Activated CD8-positive, alpha-beta memory T cell treated with anti-CD3 and anti-CD28 coated beads, Interleukin-2, amount 50 U/mL, for 24 hours (primary cell): ENCODE results near the gene HSBP1L1.

Source experiments
- DNase-seq: peaks from one replicate; pipeline ENCODE4 v3.0.0-alpha.2; 2020; ENCODE audit errors: extremely low read depth

Gene HSBP1L1

DNA sequence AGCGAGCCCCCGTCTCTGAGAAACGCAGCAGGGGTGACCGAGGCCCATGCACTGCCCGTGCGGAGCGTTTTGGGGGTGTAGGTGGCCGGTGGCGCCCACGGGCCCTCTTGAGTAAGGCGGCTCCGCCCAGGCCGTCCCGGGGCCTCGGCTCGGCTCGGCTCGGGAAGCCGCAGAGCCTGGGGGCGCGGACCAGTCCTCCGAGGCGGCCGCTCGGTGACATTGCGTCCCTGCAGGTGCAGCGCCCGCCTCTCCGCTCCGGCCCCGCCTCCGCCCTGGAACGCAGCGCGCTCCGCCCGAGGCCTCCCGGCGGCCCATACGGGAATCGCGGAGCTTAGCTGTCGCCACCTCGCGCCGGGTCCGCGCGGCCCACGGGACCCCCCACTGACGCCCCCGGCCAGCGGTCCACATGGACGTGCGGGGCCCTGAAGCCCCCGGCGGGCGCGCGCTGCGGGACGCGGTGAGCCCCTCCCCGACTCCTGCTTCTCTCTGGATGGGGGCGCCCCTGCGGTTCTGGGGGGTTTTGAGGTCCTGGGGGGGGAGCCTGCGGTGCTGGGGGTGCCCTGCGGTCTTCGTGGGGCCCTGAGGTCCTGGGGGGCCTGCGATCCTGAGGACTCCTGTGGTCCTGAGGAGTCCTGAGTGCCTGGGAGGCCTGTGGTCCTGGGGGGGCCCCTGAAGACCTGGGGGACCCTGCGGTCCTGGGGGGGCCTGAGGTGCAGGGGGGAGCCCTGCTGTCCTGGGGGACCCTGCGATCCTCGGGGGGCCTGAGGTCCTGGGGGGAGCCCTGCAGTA lies at the start of gene HSBP1L1:
HSBP1L1 (plus strand) TSS at position 314 of the 789 bp plus-strand sequence; CDS start at position 407, 93 bp downstream.
- DNase-seq, result no peak

DNA sequence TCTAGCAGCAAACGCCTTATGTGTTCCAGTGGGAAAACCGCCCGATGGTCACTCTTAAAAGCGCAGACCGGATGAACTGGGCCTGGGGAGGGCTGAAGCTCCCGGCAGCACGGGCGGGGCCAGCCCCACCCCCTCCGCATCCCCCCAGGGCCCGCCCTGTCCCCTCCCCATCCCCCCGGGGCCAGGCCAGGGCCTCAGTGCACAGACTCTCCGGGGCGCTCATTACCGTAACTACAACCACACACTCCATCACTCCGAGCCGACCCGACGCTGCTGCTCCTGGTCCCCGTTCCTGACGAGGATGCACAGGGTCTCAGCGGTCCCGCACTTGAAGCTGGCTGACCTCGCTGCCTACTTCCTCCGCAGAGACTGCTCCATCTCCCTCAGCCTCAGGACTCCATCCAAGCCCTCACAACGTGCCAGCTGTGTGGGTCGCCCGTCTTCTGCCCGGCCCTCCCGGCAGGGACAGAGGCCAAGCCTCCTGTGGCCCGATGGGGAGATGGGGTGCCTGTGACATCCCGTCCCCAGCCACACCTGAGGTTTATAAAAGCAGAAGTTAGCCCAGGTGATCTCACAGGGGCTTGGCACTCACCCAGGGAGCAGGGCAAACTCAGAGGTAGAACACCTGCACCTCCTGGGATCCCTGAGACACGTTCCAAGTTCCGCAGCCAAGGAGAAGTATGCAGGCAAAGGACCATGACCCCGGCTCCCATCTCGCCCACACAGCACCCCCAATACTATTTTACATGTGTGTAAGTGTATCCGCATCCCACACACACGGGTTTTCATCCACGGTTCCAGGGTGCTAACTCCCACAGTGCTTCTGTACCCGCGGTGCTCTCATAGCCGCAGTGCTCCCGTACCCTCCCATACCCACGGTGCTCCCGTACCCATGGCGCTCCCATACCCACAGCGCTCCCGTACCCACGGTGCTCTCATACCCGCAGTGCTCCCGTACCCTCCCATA lies 49.0 kb upstream of the HSBP1L1 start:
- DNase-seq, result no peak

DNA sequence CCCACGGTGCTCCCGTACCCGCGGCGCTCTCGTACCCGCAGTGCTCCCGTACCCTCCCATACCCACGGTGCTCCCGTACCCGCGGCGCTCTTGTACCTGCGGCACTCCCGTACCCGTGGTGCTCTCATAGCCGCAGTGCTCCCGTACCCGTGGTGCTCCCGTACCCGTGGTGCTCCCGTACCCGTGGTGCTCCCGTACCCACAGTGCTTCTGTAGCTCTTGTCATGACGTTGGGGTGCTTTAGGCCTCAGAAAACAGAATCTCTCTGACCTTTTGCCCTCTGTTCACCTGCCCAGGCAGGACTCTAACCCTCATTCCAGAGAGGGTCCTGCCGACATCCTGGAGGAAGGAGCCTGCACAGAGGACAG lies 48.3 kb upstream of the HSBP1L1 start:
- DNase-seq, result no peak

DNA sequence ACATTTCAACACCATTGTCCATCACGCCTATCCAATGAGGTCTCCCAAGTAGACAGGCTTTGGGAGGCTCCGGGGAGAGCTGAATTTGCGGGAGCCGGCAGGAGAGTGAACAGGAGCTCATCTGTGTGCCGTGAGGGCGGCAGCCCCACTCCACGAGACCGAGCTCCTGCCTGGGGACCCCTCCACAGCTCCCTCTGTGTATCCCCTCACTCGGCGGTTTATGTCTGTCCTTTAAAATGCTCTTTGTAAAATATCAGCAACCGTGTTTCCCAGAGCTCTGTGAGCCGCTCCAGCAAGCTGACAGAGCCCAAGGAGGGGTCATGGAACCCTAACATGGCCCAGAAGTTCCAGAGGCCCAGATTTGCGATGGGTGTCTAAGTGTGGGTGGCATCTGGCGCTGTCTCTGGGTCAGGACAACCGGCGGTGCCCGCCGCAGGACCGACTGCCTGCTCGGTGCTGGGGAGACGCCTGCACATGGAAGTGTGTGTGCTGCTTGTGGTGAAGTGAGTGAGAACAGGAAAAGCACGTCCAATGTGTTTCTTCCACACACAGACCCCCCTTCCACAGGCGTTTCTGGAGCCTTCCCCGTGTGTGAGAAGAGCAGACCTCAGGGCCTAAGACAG lies 47.8 kb upstream of the HSBP1L1 start:
- no peak for DNase-seq

DNA sequence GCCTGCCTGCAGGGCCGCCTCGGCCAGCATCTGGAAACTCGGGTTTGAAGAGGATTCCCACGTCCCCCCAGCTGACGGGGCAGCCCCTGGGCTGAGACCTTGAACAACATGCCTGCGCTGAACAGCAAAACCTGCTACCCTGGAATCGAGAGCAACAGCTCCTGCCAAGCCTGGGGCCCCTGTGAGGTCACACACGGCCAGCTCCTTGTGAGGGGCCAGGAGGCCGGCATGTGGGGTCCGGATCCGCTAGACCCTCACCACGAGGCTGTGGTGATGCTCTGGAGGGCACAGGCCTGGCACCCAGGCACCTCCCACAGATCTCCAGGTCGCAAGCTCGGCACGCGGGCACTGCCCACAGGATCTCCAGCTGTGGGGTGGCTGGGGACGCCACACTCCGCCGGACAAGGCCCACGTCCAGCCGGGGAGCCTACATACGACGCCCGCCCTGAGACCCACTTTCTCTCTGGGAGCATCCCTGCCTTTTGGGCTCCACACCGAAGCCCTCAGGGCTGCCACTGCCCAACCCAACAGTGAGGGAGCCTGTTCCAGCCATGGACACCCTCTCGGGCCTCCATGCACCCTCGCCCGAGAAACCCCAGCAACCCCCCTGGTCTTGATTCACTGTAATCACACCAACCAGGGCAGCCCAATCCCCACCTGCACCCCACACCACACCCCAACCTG lies 47.1 kb upstream of the HSBP1L1 start:
- DNase-seq, result no peak

DNA sequence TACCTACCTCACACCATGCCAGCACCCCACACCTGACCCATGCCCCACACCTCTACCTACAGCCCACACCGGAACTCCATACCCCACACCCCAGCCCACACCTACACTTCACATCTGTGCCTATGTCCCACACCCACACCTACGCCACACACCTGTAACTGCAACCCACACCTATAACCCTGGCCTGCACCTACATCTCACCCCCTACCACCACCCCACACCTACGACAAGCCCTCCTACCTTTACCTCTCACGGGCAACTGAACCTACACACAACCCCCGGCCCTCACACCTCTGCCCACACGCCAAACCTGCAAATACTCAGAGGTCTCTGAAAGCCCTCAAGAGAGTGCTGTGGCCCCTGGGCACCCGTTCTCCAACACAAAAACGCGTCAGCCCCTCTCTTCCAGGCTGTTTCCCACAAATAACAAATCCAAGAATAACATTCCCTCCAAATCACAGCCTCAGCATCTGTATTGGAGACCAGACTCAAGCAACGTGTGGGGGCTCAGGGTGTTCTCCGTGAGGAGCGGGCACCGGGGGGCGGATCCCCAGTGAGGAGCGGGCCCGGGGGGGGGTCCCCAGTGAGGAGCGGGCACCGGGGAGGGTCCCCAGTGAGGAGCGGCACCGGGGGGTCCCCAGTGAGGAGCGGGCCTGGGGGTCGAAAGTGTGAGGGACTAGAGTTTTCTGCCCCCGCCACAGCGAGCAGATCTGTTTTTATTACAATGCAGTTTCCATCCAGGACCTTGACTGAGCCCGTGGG lies 46.4 kb upstream of the HSBP1L1 start:
- no peak for DNase-seq

DNA sequence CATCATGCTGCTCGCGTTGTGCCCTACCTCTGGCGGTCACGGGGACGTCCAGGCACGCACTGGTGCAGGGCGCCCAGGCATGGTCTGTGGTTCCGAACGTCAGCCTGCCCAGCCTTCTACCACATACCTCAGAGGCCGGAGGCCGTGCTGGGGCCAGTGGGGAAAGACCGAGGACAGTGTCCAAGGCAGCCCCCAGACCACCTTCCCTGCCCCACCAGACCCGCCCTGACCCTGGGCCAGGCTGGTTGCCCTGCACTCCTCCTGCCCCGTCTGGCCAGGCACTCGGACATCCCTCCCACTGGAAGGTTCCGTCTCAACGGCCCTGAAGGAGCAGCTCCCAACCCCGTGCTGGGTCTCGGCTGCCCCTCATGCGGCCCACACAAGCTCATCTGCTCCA lies 45.8 kb upstream of the HSBP1L1 start:
- DNase-seq, result no peak

DNA sequence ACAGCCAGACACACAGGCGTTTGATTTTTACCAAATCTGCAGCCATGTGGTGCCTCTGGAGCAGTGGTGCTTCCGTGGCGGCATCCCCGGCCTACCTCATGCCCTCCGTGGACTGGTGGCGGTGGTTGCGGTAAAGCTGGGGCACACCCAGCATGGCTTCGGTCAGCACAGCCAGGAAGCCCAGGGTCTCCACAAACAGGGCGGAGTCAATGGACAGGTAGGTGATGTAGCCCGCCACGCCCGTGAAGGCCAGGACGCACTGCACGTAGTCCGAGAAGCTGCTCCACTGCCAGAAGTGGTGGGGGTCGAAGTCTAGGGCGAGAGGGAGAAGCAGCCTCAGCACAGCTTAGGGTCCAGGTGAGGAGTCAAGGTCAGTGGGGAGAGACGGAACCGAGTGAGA lies 45.4 kb upstream of the HSBP1L1 start:
- no peak for DNase-seq

DNA sequence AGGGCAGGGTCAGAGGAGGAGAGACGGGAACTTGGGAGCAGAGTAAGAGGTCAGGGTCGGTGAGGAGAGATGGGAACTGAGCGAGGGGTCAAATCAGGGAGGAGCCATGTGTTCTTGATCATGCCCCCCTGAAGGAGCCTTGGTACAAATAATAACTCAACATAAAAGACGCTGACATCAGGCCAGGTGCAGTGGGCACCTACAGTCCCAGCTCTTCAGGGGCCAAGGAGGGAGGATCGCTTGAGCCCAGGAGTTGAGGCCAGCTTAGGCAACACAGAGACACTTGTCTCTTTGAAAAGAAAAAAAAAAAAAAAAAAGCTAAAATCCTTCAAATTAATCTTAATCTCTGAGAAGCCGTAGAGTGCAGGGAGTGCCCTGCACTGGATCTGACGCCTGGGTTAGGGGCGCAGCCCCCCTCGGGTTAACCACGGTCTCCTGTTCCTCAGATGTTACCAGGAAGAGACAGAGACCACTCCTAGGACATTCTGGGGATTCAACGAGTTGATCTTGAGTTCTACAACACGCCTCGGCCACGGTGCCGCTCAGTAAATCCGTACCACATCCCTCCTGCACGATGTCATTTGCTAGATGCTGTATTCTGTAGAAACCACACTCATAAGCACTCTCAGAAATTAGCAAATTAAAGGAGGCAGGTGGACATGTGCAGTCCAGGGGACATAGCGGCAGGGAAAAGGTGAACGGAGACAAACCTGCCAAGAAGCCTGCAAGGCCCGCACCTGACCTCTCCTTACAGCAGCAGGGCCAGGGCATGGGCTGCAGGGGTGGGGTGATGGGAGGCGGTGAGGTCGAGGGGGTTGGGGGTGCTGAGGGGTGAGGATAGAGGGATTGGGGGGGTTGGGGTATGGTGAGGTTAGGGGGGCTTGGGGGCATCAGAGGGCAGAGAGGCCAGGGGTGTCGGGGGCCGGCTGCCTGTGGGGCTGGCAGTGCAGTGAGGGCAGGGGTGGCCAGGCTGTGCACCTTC lies 42.2 kb upstream of the HSBP1L1 start:
- no peak for DNase-seq

DNA sequence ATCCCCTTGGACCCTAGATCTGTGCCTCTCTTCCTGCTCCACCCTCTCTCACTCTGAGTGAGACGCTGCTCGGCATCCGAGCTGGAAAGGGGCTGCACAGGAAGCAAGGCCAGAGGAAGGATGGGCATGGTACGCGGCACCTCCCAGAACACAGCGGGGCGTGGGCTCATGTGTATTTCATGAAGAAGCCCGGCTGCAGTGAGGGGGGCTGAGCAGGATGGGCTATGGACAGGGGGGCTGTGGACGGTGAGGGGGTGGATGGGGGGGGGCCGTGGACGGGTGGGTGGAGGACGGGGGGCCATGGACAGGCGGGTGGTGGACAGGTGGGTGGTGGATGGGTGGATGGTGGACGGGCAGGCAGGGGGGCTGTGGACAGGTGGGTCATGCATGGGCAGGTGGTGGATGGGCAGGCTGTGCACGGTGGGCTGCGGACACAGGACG lies 41.5 kb upstream of the HSBP1L1 start:
- DNase-seq, result no peak

DNA sequence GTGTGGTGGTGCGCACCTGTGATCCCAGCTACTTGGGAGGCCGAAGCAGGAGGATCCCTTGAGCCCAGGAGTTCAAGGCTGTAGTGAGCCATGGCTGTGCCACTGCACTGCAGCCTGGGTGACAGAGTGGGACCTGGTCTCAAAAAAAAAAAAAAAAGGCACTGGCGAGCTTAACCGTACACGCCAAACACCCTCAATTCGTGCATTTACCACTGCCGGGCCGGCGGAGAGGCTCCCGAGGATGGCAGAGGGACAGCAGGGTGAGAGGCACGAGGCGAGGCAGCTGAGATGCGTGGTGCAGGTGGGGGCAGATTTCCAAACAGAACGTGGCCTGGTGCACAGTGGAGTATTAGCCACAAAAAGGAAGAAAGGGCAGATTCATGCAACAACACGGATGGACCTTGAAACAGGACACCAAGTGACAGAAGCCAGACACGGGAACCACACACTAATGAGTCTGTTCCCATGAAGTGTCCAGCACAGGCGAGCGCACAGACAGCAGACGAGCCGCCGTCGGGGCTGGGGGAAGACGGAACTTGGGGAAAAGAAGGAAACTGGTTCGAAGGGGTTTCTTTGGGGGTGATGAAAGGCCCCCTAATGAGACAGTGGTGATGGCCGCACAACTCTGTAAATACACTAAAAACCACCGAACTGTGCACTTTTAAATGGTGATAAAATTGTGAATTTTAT lies 40.4 kb upstream of the HSBP1L1 start:
- DNase-seq, result no peak

DNA sequence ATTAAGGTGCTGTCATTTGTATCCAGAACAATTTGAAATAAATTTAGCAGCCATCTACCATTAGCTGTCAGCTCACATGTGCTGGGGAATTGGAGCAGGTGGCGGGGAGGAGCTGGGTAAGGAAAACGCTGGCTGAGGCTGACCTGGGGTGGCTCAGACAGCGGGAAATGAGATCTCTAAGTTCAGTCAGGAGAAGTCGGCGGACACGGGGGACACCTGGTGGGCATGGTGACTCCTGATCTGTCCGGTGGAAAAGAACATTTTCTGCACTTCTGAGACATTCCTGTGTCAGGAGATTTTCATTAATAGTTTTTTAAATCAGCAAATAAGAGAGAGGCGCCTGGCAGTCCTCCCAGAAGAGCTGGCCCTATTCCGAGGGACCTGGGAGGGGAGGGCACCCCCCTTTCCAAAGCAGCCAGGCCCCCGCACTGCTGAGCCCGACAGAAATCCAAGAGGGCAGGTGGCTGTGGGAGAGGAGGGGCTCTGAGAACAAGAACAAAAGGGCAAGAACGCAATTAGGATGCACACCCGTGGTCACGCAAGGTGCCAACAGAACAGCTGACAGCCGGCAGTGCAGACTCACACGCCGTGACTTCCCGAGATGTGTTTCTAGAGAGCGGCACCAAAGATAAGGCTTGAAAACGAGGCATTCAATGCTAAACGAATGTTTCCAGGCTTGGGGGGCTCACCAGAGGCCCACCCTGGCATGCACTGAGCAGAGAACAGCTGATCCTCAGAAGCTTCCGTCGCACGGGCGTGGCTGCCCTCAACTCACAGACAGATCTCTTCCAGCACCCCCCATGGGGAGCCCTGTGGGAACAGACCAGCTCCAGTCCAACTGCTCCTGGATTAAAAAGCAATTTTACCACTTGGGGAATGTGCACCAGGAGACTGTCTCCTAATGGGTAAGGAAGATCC lies 39.4 kb upstream of the HSBP1L1 start:
- DNase-seq, result no peak

DNA sequence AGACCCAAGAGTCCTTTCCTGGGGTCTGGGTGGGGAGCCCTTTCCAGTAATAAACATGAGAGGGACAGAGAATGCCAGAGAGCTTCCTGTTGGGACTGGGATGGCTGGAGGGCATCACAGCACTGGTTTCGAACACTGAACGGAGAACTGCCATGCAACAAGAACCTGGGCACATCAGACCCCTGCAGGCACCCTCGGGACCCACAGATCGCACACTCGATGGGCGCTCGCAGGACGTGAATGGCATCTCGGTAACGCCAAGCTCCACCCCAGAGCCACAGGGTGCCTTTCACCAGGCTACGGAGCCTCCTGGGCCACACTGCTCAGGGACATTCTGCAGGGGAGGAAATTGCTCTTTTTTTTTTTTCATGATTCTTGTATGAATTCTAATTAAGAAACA lies 38.1 kb upstream of the HSBP1L1 start:
- no peak for DNase-seq

DNA sequence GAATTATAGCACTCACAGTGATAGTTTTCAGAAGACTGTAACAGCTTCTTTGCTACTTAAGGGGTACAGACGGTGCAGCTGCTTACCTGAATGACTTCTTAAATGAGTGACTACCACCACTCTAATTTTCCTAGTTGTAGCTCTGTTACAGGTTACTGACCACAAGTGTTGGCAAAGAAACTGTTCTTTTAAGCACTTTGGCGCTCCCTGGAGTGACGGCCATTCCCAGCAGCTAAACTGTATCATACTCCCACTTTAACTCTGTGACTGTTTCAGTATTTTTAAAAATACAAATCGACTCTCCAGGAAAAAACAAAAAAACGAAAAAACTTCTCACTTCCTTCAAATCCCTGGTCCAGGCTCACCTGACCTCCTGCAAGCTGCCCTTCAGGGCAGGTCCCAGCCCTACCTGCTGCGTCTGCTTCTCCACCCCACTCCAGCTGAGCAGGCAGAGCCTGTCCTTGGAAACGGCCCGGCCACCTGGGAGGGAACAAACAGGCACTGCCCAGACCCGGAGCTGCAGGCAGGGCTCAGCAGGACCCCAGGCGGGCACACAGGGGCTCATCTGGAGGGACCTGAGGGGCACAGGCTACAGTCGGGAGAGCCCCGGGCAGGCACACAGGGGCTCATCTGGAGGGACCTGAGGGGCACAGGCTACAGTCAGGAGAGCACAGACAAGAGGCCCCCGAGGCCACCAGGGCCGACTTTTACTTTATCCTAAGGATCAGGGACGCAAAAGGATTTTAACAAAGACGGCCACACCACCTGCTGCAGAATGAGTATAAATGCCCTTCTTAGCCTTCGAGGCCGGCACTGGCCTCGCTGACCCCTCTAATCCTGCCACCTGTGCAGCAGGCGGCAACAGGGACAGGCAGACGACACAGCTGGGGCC lies 37.5 kb upstream of the HSBP1L1 start:
- DNase-seq, result no peak

DNA sequence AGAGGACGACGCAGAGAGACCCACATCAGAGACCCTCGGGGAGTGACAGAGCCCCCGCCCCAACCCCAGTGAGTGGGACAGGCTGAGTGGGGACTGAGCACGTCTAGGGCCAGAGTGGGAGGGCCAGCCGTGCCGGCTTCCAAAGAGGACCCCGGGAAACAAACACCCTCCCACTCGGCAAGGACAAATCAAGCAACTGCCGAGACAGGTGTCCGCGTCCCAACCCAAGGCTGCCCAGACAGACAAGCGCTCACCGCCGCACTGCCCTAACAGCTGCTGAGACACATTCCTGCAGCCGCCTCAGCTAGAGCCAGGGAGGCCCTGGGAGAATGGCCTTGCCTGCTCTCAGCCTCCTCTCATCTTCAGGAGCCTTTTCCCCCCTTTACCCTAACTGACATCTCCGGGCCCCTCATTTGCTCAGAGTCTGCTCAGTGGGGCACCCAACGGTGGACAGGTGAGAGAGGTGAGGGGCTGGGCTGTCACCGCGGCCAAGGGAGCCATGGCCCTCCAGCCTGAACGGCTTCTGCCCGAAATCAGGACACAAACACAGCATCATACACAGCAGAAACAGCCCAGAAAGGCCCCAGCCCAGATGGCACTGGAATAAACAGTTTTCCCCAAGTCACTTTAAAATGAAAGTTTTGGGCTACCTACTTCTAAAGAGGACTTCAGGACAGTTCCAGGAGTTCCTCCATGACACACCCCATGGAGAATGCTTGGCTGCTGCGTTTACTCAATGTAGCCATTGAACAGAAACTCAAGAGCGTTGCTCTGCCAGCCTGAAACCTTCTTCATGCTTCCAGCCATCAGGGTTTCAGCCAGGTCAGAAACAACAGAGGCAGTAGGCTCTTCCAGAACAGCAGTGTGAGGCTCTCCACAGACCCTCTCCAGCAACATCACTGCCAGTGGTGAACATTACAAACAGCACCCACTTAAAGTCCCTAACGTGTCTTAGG lies 36.6 kb upstream of the HSBP1L1 start:
- no peak for DNase-seq

DNA sequence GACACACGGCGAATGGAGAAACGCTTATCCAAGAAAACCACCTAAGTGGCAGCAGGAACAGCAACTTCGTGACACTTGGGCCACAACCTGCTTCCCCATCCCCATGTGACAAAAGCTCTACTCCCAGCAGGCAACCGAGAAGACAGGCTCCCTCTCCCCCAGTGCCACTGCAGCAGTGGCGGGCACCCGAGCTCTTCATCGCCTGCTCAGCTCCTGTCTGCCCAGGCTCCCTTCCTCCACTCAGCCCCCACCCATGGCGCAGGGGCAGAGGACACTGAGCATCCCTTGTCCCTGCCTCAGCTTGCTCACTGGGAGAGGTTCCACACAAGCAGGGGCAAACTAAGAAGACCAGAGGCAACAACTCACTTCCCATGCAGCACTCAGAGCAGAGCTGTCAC lies 35.9 kb upstream of the HSBP1L1 start:
- DNase-seq, result no peak
